HK-2 (cell line): ENCODE results near the gene SQOR.
A peak's percentile ranks its signal among the peaks of the same experiment; 100 is the strongest.

Source experiments
- DNase-seq: peaks from one replicate; pipeline ENCODE4 v3.0.0-alpha.2; 2018; ENCODE audit not compliant: unreplicated experiment

The SQOR gene

GRCh38 chr15:45705510-45706473 is 71.0 kb downstream of the SQOR start:
- DNase-seq, result peak; percentile 68

DNA sequence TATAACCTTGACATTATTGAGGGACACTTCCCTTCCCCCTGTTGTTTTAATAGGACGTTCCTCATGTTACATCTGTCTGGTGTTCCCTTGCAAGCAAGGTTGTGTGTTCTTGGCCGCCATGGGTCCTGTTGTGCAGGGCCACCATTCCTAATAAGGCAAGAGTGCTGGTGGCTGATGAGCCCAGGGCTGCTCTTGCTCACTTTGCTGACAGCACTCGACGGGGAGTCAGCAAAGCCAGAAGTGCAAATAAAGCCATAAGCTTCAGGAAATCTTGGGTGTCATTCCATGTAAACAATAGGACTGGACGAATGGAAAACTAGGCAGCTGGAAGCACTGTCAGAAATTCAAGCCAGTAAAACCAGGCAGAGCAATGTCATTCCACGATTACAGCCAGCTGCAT is 75.8 kb downstream of the SQOR start:
- no peak for DNase-seq

- DNase-seq, result peak; percentile 40
Observed at GRCh38 chr15:45714590-45715488, 80.0 kb downstream of the SQOR start.

- no peak for DNase-seq
Observed at GRCh38 chr15:45715528-45715927, 80.7 kb downstream of the SQOR start.

DNA sequence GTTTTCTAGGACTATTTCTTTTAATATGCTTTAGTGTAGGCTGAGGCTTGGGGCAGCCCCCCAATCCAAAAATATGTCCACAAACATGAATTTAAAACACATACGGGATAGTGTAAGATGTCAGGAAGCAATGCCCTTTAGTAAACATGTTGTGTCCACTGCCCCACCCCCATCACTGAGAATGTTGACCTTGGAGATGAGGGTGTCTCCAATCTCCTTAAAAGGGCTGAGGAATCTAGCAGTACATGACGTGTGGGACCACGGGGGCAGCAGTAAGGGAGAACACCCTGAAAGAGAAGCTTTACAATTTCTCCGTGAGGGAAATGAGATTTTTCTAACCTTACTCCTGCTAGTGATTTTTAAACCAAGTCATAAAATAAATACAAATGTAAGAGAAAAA is 84.7 kb downstream of the SQOR start:
- DNase-seq, result no peak

DNA sequence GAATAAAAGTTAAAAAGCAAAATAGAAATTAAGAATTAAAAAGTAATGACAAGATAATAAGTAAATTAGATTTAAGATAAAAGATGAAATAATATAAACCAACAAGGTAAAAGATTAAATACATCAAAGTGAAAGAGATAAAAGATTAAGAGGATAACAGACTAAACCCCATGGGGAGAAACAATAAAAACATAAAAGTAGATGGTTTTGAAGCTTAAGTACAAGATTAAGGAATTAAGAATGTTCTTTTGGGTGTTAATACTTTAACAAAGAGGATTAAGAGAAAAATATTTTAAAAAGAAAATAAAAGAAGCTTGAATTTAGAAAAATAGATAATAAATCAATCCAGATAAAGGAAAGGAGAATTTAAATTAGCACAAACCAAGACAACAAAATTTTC is 85.4 kb downstream of the SQOR start:
- no peak for DNase-seq

DNA sequence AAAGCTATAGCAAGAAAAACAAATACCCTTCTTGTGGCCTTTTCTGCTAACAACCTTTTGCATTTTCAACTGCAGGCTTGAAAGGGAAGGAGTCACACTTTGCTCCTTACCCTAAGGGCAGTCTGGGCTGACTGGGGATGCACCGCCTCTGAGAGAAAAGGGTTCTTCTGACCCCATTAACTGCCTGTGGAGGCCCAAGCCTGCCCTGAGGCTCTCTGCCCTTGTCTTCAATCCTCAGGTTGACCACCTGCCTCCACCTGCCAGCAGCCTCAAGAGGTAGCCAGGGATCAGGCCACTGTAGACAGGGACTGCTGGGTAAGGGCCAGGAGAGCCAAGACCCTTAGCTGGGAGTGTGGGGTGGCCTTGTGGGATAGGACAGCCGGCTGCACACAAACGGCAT is 93.8 kb downstream of the SQOR start:
- no peak for DNase-seq

GRCh38 chr15:45729141-45729540 is 94.3 kb downstream of the SQOR start:
- DNase-seq, result peak; percentile 3

DNA sequence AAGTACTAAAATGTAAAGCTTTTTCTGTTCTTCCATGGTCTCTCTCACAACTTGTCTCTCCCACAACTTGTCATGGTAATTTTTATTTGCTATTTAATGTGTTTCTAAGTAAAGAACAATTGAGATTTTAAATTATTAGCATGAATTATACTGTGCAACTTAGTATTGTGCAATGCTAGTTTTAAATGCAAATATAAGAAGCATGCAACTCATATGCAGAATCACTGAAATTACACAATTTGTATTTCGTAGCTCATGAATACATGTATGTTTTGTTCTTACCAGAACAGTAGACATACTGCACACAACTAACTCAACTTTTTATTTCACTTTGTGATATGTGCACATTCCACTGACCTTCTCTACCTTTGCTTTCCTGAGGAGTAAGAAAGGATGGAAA is 96.5 kb downstream of the SQOR start:
- DNase-seq, result no peak

GRCh38 chr15:45732662-45733061 is 97.8 kb downstream of the SQOR start:
- DNase-seq, result no peak

- DNase-seq, result no peak
Observed at GRCh38 chr15:45734260-45734711, 99.5 kb downstream of the SQOR start.
